ENCODE measurements around the gene TTLL5. TPM values are rescaled to one million over a fixed set of nuclear protein-coding genes. Genes with fewer than 3 reads are reported as not detected.

The TTLL5 gene
- total RNA-seq, 4 donors from 2014 or later, result 15.7 to 46.2 (median 24.1) TPM

GRCh38 chr14:75711796-75712211 is 50.8 kb downstream of the TTLL5 start:
- TF ChIP-seq, protein P1, sequence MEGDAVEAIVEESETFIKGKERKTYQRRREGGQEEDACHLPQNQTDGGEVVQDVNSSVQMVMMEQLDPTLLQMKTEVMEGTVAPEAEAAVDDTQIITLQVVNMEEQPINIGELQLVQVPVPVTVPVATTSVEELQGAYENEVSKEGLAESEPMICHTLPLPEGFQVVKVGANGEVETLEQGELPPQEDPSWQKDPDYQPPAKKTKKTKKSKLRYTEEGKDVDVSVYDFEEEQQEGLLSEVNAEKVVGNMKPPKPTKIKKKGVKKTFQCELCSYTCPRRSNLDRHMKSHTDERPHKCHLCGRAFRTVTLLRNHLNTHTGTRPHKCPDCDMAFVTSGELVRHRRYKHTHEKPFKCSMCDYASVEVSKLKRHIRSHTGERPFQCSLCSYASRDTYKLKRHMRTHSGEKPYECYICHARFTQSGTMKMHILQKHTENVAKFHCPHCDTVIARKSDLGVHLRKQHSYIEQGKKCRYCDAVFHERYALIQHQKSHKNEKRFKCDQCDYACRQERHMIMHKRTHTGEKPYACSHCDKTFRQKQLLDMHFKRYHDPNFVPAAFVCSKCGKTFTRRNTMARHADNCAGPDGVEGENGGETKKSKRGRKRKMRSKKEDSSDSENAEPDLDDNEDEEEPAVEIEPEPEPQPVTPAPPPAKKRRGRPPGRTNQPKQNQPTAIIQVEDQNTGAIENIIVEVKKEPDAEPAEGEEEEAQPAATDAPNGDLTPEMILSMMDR (IDR thresholded peaks at IDR 0.05; ENCODE audit: low read depth), result no peak

GRCh38 chr14:75714991-75715390 is 53.9 kb downstream of the TTLL5 start:
- TF ChIP-seq, protein P1 (IDR thresholded peaks at IDR 0.05; ENCODE audit: low read depth), result no peak

- TF ChIP-seq, protein P1 (IDR thresholded peaks at IDR 0.05; ENCODE audit: low read depth), result no peak
Observed at GRCh38 chr14:75715926-75716780, 55.1 kb downstream of the TTLL5 start.

- TF ChIP-seq, protein P1 (IDR thresholded peaks at IDR 0.05; ENCODE audit: low read depth), result no peak
Observed at GRCh38 chr14:75717729-75718128, 56.7 kb downstream of the TTLL5 start.

DNA sequence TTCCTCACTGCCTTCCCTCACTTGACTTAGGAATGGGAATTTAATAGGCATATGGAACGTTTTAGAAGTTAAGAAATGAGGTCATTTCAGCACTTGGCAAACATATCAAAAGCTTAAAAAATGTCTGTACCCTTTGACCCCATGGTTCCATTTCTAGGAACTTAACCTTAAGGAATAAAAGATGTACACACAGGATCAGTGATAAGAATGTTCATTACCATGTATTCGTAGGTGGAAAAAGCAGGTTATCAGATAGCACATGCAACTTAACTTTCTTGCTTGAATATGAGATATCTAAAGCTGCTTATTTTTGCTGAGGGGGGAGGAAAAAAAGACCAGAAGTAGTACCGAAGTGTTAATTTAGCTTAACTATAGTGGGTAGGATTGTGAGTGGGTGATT is 57.2 kb downstream of the TTLL5 start:
- TF ChIP-seq, protein P1 (IDR thresholded peaks at IDR 0.05; ENCODE audit: low read depth), result no peak

- TF ChIP-seq, protein P1 (IDR thresholded peaks at IDR 0.05; ENCODE audit: low read depth), result no peak
Observed at GRCh38 chr14:75720116-75720515, 59.1 kb downstream of the TTLL5 start.

DNA sequence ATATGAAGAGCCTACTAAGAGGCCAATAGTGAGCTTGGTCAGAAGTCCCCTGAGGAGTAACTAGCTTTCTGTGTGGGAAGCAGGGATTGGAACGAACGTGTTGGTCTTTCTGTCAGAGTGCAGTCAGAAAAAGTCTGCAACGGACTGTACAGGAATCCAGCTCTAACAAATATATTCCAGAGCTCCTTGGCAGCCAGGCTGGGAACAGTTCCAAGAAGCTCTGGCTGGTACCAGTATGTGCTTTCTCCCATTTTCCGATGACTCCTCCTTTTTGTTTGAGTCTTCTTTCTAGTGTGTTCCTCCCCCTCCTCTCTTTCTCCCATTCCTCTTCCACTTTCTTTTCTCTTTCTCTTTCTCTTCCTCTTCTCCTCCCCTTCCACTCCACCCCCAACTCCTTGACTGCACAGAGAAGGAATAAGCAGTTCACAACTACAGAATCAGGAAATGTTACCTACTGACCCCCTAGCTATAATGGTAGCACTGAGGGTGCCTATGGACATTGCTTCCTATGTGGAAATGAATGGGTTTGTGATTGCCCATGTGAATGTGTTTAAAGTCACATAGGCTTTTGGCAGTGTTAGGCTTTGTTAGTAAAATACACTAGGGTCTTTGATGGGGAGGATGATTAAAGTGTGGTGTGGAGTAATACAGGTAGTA is 59.9 kb downstream of the TTLL5 start:
- TF ChIP-seq, protein P1 (IDR thresholded peaks at IDR 0.05; ENCODE audit: low read depth), result no peak

All from subcutaneous adipose tissue (tissue), 4 donors.